H54 (cell line): ENCODE data around the gene ITSN1.
A peak's percentile ranks its signal among the peaks of the same experiment; 100 is the strongest.

Source experiments
- DNase-seq: peaks from one replicate; pipeline ENCODE4 v3.0.0; 2011; ENCODE audit warnings: low spot score, mixed read lengths; ENCODE audit not compliant: insufficient read length
- FAIRE-seq: peaks from 3 replicates; lab custom pipeline; 2011; peaks lifted over from hg19 to GRCh38; lab: Jason Lieb, UNC
- POLR2A ChIP-seq: IDR thresholded peaks from 2 replicates; pipeline ENCODE4 v1.6.1; 2011; ENCODE audit warnings: low read depth, mild to moderate bottlenecking, low read length

The ITSN1 gene

GRCh38 chr21:33800753-33801423, 158.6 kb downstream of the ITSN1 start:
- DNase-seq = no peak
- no peak for FAIRE-seq
- TF ChIP-seq POLR2A = no peak

- DNase-seq (peak; percentile 69), FAIRE-seq (peak; percentile 98)
- TF ChIP-seq POLR2A = no peak
Measured at GRCh38 chr21:33801424-33802405, 159.4 kb downstream of the ITSN1 start.

GRCh38 chr21:33802481-33802880, 160.2 kb downstream of the ITSN1 start:
- no peak for TF ChIP-seq POLR2A
- FAIRE-seq = no peak
- DNase-seq = no peak

GRCh38 chr21:33808715-33809367, 166.5 kb downstream of the ITSN1 start:
- no peak for FAIRE-seq
- TF ChIP-seq POLR2A = no peak

GRCh38 chr21:33810766-33811165, 168.5 kb downstream of the ITSN1 start:
- DNase-seq = no peak
- no peak for TF ChIP-seq POLR2A
- FAIRE-seq = no peak

More at GRCh38 chr21:33808715-33809367, 166.5 kb downstream of the ITSN1 start:
- no peak for DNase-seq

- DNase-seq = no peak
- no peak for FAIRE-seq
- no peak for TF ChIP-seq POLR2A
Measured at GRCh38 chr21:33811167-33812010, 169.1 kb downstream of the ITSN1 start.

GRCh38 chr21:33813832-33814365, 171.6 kb downstream of the ITSN1 start:
- no peak for FAIRE-seq
- no peak for TF ChIP-seq POLR2A
- no peak for DNase-seq

- TF ChIP-seq POLR2A = no peak
- DNase-seq = no peak
- FAIRE-seq = no peak
Measured at GRCh38 chr21:33815143-33815707, 172.9 kb downstream of the ITSN1 start.

GRCh38 chr21:33816174-33816573, 173.9 kb downstream of the ITSN1 start:
- DNase-seq (no peak), FAIRE-seq (no peak)
- TF ChIP-seq POLR2A = no peak

GRCh38 chr21:33817138-33817537, 174.8 kb downstream of the ITSN1 start:
- FAIRE-seq = no peak
- TF ChIP-seq POLR2A = no peak
- no peak for DNase-seq

GRCh38 chr21:33817663-33818451, 175.6 kb downstream of the ITSN1 start:
- DNase-seq (no peak), FAIRE-seq (no peak)
- no peak for TF ChIP-seq POLR2A
